GM10248 (cell line): ENCODE measurements around the gene MAGOHB.
"Not testable (repeated sequence)": the region's sequence is repeated elsewhere in the genome, so short reads cannot be mapped to it uniquely, and the experiment has no call there.

Experiments used
- CTCF ChIA-PET: fragments of 300-600 bp; sonication (Branson Sonifier 250); formaldehyde crosslinking; extraction: SDS; loops from one replicate; lab custom pipeline; 2021; ENCODE audit warnings: antibody characterized with exemption; lab: Yijun Ruan, JAX
- POLR2A ChIA-PET: fragments of 350-650 bp; sonication (Branson Sonifier 250); formaldehyde crosslinking; extraction: SDS; loops from one replicate; lab custom pipeline; 2020; ENCODE audit warnings: antibody characterized with exemption; lab: Yijun Ruan, JAX
- DNase-seq: peaks from one replicate; pipeline ENCODE4 v3.0.0; 2012; ENCODE audit errors: extremely low spot score
- CTCF ChIP-seq: IDR thresholded peaks from 2 replicates; pipeline ENCODE4 v1.5.1; 2012; ENCODE audit warnings: mild to moderate bottlenecking, low read depth; ENCODE audit errors: extremely low read depth, missing control alignments, control extremely low read depth

MAGOHB gene

GRCh38 chr12:10601860-10602259 is 11.5 kb downstream of the MAGOHB start:
- TF ChIP-seq CTCF: no peak
- ChIA-PET POLR2A (no interaction called here), CTCF (no interaction called here)
- DNase-seq: no peak

GRCh38 chr12:10600988-10601387 is 12.4 kb downstream of the MAGOHB start:
- no peak for DNase-seq
- POLR2A ChIA-PET: no interaction called here
- CTCF ChIA-PET: no interaction called here
- no peak for TF ChIP-seq CTCF

- TF ChIP-seq CTCF: no peak
- POLR2A ChIA-PET: no interaction called here
- no peak for DNase-seq
- CTCF ChIA-PET: no interaction called here
Measured at GRCh38 chr12:10595881-10596280, 17.5 kb downstream of the MAGOHB start.

GRCh38 chr12:10590966-10591365 is 22.4 kb downstream of the MAGOHB start:
- ChIA-PET POLR2A (no interaction called here), CTCF (interaction anchor here (0.6 kb wide), 1 partner anchor 29 kb away, joined by 3 read pairs; no protein-coding TSS in a partner anchor)
- no peak for TF ChIP-seq CTCF
- DNase-seq: no peak

GRCh38 chr12:10584415-10584814 is 29.0 kb downstream of the MAGOHB start:
- no peak for DNase-seq
- ChIA-PET POLR2A (no interaction called here), CTCF (interaction anchor here (1.0 kb wide), 1 partner anchor 166 kb away, joined by 3 read pairs; no protein-coding TSS in a partner anchor)
- TF ChIP-seq CTCF: no peak

- DNase-seq: no peak
- ChIA-PET POLR2A (no interaction called here), CTCF (no interaction called here)
- TF ChIP-seq CTCF: no peak
Measured at GRCh38 chr12:10582704-10583103, 30.7 kb downstream of the MAGOHB start.

- DNase-seq, CTCF ChIA-PET, POLR2A ChIA-PET: not testable (repeated sequence)
Measured at GRCh38 chr12:10582133-10582532, 31.3 kb downstream of the MAGOHB start.
